Smooth muscle cell (in vitro differentiated cells): ENCODE results near the gene TTC39A. TPM values are rescaled to one million over a fixed set of nuclear protein-coding genes. Genes with fewer than 3 reads are reported as not detected.

Source experiments
- DNase-seq: peaks from one replicate; lab custom pipeline; 2025; ENCODE audit not compliant: unreplicated experiment; lab: John Stamatoyannopoulos, UW
- H2AFZ ChIP-seq: fragments of 200-600 bp; sonication (generic); 2 replicates; pipeline ENCODE4 v1.6.0; 2016; ENCODE audit warnings: antibody characterized with exemption, low read depth, mild to moderate bottlenecking
- H3F3A ChIP-seq: fragments of 200-600 bp; sonication (generic); 2 replicates; pipeline ENCODE4 v1.6.0; 2017; ENCODE audit warnings: antibody characterized with exemption, low read depth
- H3K27ac ChIP-seq: fragments of 200-600 bp; sonication (generic); 2 replicates; pipeline ENCODE4 v1.5.1; 2016; ENCODE audit warnings: low read depth, mild to moderate bottlenecking
- H3K27me3 ChIP-seq: fragments of 200-600 bp; sonication (generic); 2 replicates; pipeline ENCODE4 v1.6.1; 2016; ENCODE audit warnings: low read depth, mild to moderate bottlenecking
- H3K36me3 ChIP-seq: fragments of 200-600 bp; sonication (generic); 2 replicates; pipeline ENCODE4 v1.5.1; 2016; ENCODE audit warnings: low read depth
- H3K4me1 ChIP-seq: fragments of 200-600 bp; sonication (generic); 2 replicates; pipeline ENCODE4 v1.5.1; 2016; ENCODE audit warnings: low read depth
- H3K4me2 ChIP-seq: fragments of 200-600 bp; sonication (generic); 2 replicates; pipeline ENCODE4 v1.6.0; 2016; ENCODE audit warnings: mild to moderate bottlenecking
- H3K4me3 ChIP-seq: fragments of 200-600 bp; sonication (generic); 2 replicates; pipeline ENCODE4 v1.5.1; 2016; ENCODE audit warnings: mild to moderate bottlenecking
- H3K79me2 ChIP-seq: fragments of 200-600 bp; sonication (generic); 2 replicates; pipeline ENCODE4 v1.6.0; 2016; ENCODE audit warnings: low read depth, mild to moderate bottlenecking
- H3K9ac ChIP-seq: fragments of 200-600 bp; sonication (generic); 2 replicates; pipeline ENCODE4 v1.6.0; 2016; ENCODE audit warnings: low read depth
- H3K9me3 ChIP-seq: fragments of 200-600 bp; sonication (generic); replicated peaks from 2 replicates; pipeline ENCODE4 v1.5.1; 2016; ENCODE audit warnings: low read depth
- H4K20me1 ChIP-seq: fragments of 200-600 bp; sonication (generic); 2 replicates; pipeline ENCODE4 v1.6.0; 2016; ENCODE audit warnings: low read depth
- CTCF ChIP-seq: fragments of 200-600 bp; sonication (generic); IDR thresholded peaks from 2 replicates; pipeline ENCODE4 v1.5.1; 2017; ENCODE audit warnings: borderline replicate concordance, mild to moderate bottlenecking, antibody characterized with exemption; ENCODE audit not compliant: insufficient read depth, poor library complexity, severe bottlenecking
- WGBS: methylation state at CpG from one replicate; pipeline ENCODE4 v1.1.7; 2016; ENCODE audit warnings: low lambda C conversion rate; 5-methylcytosine and 5-hydroxymethylcytosine counted together
- polyA plus RNA-seq: library from polyadenylated mRNA; unstranded; fragments of >200 nt; fragmentation: Nextera tagmentation; extraction: Ambion mirVana; gene quantifications from 2 replicates; pipeline ENCODE4 v1.2.1, GENCODE V29; 2016
- total RNA-seq: library from RNA; depleted of rRNA; stranded (reverse); fragments of >200 nt; gene quantifications from 2 replicates; pipeline ENCODE4 v1.2.3, GENCODE V29; 2014

Gene TTC39A
- total and polyA plus RNA-seq, 2 experiments from 2014 or later = 0.27 to 2.2 TPM

GRCh38 chr1:51329443-51330325, 678 bp downstream of the TTC39A start:
- H3K4me3 ChIP-seq = peak overlapping the region; percentile 36
- no peaks in the 10 kb centered on the region for H4K20me1 ChIP-seq

GRCh38 chr1:51328926-51329325, 1.4 kb downstream of the TTC39A start:
- Histone ChIP-seq H3K4me2 (no peak overlapping the region), H3K4me3 (no peak overlapping the region), H2AFZ (no peak overlapping the region), H3K36me3 (no peaks in the 10 kb centered on the region), H3K4me1 (peaks cover 8% of the 10 kb centered on the region), H3F3A (peaks cover 14% of the 10 kb centered on the region), H3K27ac (no peak overlapping the region), H4K20me1 (no peaks in the 10 kb centered on the region), H3K79me2 (no peaks in the 10 kb centered on the region), H3K27me3 (no peaks in the 10 kb centered on the region), H3K9me3 (no peaks in the 10 kb centered on the region), H3K9ac (no peak overlapping the region)
- DNase-seq = no peak
- WGBS = 89% methylated on average over 4 of the region's 4 CpGs
- TF ChIP-seq CTCF = no peak

More at GRCh38 chr1:51329443-51330325, 678 bp downstream of the TTC39A start:
- no peak for DNase-seq
- Histone ChIP-seq H3K9me3 (no peaks in the 10 kb centered on the region), H3K27me3 (no peaks in the 10 kb centered on the region), H3K4me2 (peak overlapping the region; percentile 62), H3K9ac (no peak overlapping the region), H3K36me3 (no peaks in the 10 kb centered on the region), H2AFZ (no peak overlapping the region), H3K27ac (no peak overlapping the region), H3F3A (peaks cover 14% of the 10 kb centered on the region), H3K4me1 (peaks cover 8% of the 10 kb centered on the region), H3K79me2 (no peaks in the 10 kb centered on the region)
- no peak for TF ChIP-seq CTCF
- WGBS = 81% methylated on average over 15 of the region's 26 CpGs

GRCh38 chr1:51328279-51328678, 2.1 kb downstream of the TTC39A start:
- no peaks in the 10 kb centered on the region for H3K36me3 ChIP-seq
- DNase-seq = no peak
- H3K4me1 ChIP-seq = peaks cover 8% of the 10 kb centered on the region
- WGBS = 60% methylated on average over 3 of the region's 3 CpGs
- H3K4me3 ChIP-seq = no peak overlapping the region
- H3K4me2 ChIP-seq = no peak overlapping the region
- H3K79me2 ChIP-seq = no peaks in the 10 kb centered on the region
- H3F3A ChIP-seq = peaks cover 14% of the 10 kb centered on the region
- H3K27me3 ChIP-seq = no peaks in the 10 kb centered on the region
- no peaks in the 10 kb centered on the region for H3K9me3 ChIP-seq
- no peak overlapping the region for H2AFZ ChIP-seq
- no peaks in the 10 kb centered on the region for H4K20me1 ChIP-seq
- no peak overlapping the region for H3K27ac ChIP-seq
- H3K9ac ChIP-seq = no peak overlapping the region
- no peak for TF ChIP-seq CTCF
